ENCODE measurements around the gene FHIP1B.
A peak's percentile ranks its signal among the peaks of the same experiment; 100 is the strongest.

The FHIP1B gene

GRCh38 chr11:6269994-6270393 is 35.6 kb upstream of the FHIP1B start:
- Histone ChIP-seq H3K9me3 (ENCODE audit: severe bottlenecking) (no peaks in the 10 kb centered on the region), H3K27me3 (ENCODE audit: insufficient read depth, low read depth, severe bottlenecking) (no peaks in the 10 kb centered on the region), H3K36me3 (no peaks in the 10 kb centered on the region), H3K4me3 (ENCODE audit: low read depth, low read length) (no peak overlapping the region), H3K27ac (no peak overlapping the region)
- DNase-seq, result no peak
- TF ChIP-seq, protein P1, sequence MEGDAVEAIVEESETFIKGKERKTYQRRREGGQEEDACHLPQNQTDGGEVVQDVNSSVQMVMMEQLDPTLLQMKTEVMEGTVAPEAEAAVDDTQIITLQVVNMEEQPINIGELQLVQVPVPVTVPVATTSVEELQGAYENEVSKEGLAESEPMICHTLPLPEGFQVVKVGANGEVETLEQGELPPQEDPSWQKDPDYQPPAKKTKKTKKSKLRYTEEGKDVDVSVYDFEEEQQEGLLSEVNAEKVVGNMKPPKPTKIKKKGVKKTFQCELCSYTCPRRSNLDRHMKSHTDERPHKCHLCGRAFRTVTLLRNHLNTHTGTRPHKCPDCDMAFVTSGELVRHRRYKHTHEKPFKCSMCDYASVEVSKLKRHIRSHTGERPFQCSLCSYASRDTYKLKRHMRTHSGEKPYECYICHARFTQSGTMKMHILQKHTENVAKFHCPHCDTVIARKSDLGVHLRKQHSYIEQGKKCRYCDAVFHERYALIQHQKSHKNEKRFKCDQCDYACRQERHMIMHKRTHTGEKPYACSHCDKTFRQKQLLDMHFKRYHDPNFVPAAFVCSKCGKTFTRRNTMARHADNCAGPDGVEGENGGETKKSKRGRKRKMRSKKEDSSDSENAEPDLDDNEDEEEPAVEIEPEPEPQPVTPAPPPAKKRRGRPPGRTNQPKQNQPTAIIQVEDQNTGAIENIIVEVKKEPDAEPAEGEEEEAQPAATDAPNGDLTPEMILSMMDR (IDR thresholded peaks at IDR 0.05; ENCODE audit: low read depth, low read length), result peak; percentile 21; the same call in 1 of the 2 replicates

- Histone ChIP-seq H3K27ac (peak overlapping the region; percentile 38; the same call in 1 of the 2 replicates), H3K36me3 (no peaks in the 10 kb centered on the region), H3K27me3 (ENCODE audit: insufficient read depth, low read depth, severe bottlenecking) (no peaks in the 10 kb centered on the region), H3K9me3 (ENCODE audit: severe bottlenecking) (no peaks in the 10 kb centered on the region), H3K4me3 (ENCODE audit: low read depth, low read length) (no peak overlapping the region)
- no peak for DNase-seq
- TF ChIP-seq, protein P1 (IDR thresholded peaks at IDR 0.05; ENCODE audit: low read depth, low read length), result no peak
Measured at GRCh38 chr11:6268820-6269219, 34.4 kb upstream of the FHIP1B start.

DNA sequence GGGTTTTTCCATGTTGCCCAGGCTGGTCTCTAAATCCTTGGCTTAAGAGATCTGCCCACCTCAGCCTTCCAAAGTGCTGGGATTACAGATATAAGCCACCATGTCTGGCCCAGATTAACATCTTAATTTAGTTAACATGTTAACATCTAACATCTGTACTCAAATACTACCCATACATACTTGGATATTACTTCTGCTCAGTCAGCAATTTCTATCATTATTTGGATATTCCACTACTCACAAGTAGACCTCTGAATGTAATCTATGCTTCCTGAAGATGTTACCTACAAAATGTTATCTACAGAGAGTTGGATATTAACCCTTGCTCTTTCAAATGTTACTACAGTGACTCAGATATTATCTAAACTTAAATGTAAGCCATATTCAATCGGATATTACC is 29.2 kb upstream of the FHIP1B start:
- TF ChIP-seq, protein P1 (IDR thresholded peaks at IDR 0.05; ENCODE audit: low read depth, low read length), result no peak
- no peak for DNase-seq
- Histone ChIP-seq H3K27ac (no peak overlapping the region), H3K36me3 (no peaks in the 10 kb centered on the region), H3K4me3 (ENCODE audit: low read depth, low read length) (no peak overlapping the region), H3K9me3 (ENCODE audit: severe bottlenecking) (no peaks in the 10 kb centered on the region), H3K27me3 (ENCODE audit: insufficient read depth, low read depth, severe bottlenecking) (no peaks in the 10 kb centered on the region)

DNA sequence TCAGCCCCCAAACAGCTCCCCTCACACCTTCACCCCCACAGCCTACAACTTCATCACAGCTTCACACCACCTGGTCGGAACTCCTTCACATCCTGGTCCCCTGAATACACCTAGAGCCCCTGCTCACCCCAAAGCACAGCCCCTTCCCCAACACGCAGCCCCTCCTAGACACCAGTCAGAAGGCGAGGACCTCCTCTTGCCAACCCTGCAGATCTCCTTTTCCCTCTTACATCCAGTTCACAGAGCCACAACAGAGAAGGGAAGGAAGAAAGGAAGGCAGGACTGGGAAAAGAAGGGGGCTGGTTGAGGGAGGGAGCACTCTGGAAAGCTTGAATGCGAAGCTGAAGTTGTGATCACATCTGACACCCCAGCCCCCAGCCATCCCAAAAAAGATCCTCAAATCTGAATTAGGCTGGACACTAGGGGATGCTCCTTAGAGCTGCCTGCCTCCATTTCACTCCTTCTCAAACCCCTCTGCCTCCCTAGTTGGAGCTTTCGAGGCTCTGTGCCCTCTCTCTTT is 25.8 kb upstream of the FHIP1B start:
- no peaks in the 10 kb centered on the region for H3K27me3 ChIP-seq (ENCODE audit: insufficient read depth, low read depth, severe bottlenecking)
- TF ChIP-seq, protein P1 (IDR thresholded peaks at IDR 0.05; ENCODE audit: low read depth, low read length), result no peak

DNA sequence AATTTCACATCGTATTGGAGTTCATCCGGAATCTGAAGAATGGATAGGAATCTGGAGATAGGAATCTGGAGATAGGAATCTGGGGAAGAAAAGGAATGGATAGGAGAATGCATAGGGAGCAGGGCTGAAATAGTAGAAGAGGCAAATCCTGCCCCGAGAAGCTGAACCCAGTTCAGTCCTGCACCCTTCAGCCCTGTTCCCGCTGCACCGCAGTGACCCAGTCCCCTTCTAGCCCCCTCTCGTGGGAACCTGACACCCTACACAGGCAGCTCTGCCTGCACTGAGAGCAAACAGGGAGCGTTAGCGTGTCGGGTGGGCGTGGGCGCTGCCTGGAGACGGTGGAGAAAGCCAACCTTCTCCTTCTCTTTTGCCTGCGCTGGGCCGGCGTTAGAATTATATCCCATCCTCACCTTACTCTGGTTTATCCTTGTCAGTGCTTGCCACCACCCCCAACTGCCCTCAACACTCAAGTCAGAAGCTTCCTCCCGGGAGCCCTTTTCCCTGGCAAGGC is 24.2 kb upstream of the FHIP1B start:
- Histone ChIP-seq H3K4me3 (ENCODE audit: low read depth, low read length) (peak overlapping the region; percentile 57), H3K27ac (no peak overlapping the region), H3K27me3 (ENCODE audit: insufficient read depth, low read depth, severe bottlenecking) (no peaks in the 10 kb centered on the region), H3K36me3 (no peaks in the 10 kb centered on the region), H3K9me3 (ENCODE audit: severe bottlenecking) (peaks cover 4% of the 10 kb centered on the region)
- TF ChIP-seq, protein P1 (IDR thresholded peaks at IDR 0.05; ENCODE audit: low read depth, low read length), result 0 out of 2 replicates have a peak, but pooled peaks have one; percentile 31
- DNase-seq, result peak; percentile 35

More for the DNA sequence above, 25.8 kb upstream of the FHIP1B start:
- Histone ChIP-seq H3K9me3 (ENCODE audit: severe bottlenecking) (peaks cover 4% of the 10 kb centered on the region), H3K27ac (no peak overlapping the region), H3K4me3 (ENCODE audit: low read depth, low read length) (peak overlapping the region; percentile 57), H3K36me3 (no peaks in the 10 kb centered on the region)
- DNase-seq, result no peak

GRCh38 chr11:6258141-6258540 is 23.7 kb upstream of the FHIP1B start:
- TF ChIP-seq, protein P1 (IDR thresholded peaks at IDR 0.05; ENCODE audit: low read depth, low read length), result no peak
- no peak overlapping the region for H3K4me3 ChIP-seq (ENCODE audit: low read depth, low read length)
- DNase-seq, result no peak
- peaks cover 4% of the 10 kb centered on the region for H3K9me3 ChIP-seq (ENCODE audit: severe bottlenecking)
- H3K36me3 ChIP-seq, result no peaks in the 10 kb centered on the region
- H3K27me3 ChIP-seq (ENCODE audit: insufficient read depth, low read depth, severe bottlenecking), result no peaks in the 10 kb centered on the region
- H3K27ac ChIP-seq, result no peak overlapping the region

Measured in WERI-Rb-1 (cell line).